ENCODE measurements around the gene KIRREL3. TPM values are rescaled to one million over a fixed set of nuclear protein-coding genes. Genes with fewer than 3 reads are reported as not detected.

KIRREL3 gene
- total and polyA plus RNA-seq, 2 of the 4 experiments (the other 2 are of a cell fraction): 10.9 to 15.9 TPM

DNA sequence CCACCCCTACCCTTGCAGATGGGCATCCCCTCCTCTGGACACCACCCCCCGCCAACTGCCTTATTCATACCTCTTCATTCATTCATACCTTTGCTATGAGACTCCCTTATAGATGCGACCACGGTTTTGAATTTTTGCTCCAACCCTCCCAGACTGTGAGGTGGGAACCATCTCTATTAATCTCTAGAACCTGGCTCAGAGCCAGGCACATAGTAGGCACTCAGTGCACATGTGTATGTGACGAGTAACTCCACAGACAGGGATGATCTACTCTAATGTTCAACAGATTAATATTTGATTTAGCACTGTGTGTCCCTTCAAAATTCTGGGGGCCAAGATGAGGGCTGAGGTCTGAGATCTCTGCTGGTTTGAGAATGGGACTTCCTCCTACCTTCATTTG lies 424.7 kb downstream of the KIRREL3 start:
- Histone ChIP-seq H4K91ac (ENCODE audit: insufficient read depth, low read depth, low read length) (no peak overlapping the region), H3K18ac (ENCODE audit: low read depth, low read length) (no peak overlapping the region), H3K14ac (replicated peaks; ENCODE audit: low read depth, low read length) (no peak overlapping the region), H2AK5ac (ENCODE audit: low read depth, low read length) (no peak overlapping the region), H3K23ac (ENCODE audit: low read depth, low read length) (no peak overlapping the region), H3K9me3 (ENCODE audit: control insufficient read depth, insufficient read depth, low read length) (no peaks in the 10 kb centered on the region), H3K56ac (ENCODE audit: extremely low read depth, insufficient read depth, low read length) (no peak overlapping the region), H2BK5ac (ENCODE audit: low read depth, low read length, poor library complexity, severe bottlenecking) (no peak overlapping the region), H3K9me1 (ENCODE audit: insufficient read depth, low read length) (no peaks in the 10 kb centered on the region; the same call in 1 of the 2 replicates), H2AK9ac (replicated peaks; ENCODE audit: low read depth, low read length, poor library complexity) (no peak overlapping the region), H2BK120ac (ENCODE audit: low read depth, low read length) (no peak overlapping the region), H3K4me3 (ENCODE audit: insufficient read depth, low read depth, low read length) (no peak overlapping the region), H3K36me3 (ENCODE audit: control insufficient read depth, insufficient read depth, low read length) (no peaks in the 10 kb centered on the region), H2BK15ac (ENCODE audit: low read depth, low read length) (no peak overlapping the region), H4K20me1 (ENCODE audit: insufficient read depth, low read length) (no peaks in the 10 kb centered on the region; the same call in 1 of the 2 replicates), H3K9ac (ENCODE audit: low read depth, low read length) (no peak overlapping the region), H3K4me1 (ENCODE audit: control insufficient read depth, insufficient read depth, low read length) (no peaks in the 10 kb centered on the region), H2BK20ac (ENCODE audit: low read depth, low read length) (no peak overlapping the region), H3K4me2 (ENCODE audit: low read depth, low read length) (no peak overlapping the region), H3K4ac (ENCODE audit: low read depth, low read length) (no peak overlapping the region), H4K8ac (ENCODE audit: low read depth in 2 of 2, low read length in 2 of 2) (no peak overlapping the region), H3K27me3 (ENCODE audit: control insufficient read depth, insufficient read depth, low read length) (no peaks in the 10 kb centered on the region; the same call in 1 of the 2 replicates), H2AFZ (replicated peaks; ENCODE audit: low read length, poor library complexity) (no peak overlapping the region), H3K27ac (ENCODE audit: insufficient read depth, low read length) (no peak overlapping the region), H3K79me1 (ENCODE audit: low read depth in 1 of 2, low read length in 2 of 2) (no peaks in the 10 kb centered on the region), H4K5ac (ENCODE audit: low read depth, low read length) (no peak overlapping the region)
- ATAC-seq (ENCODE audit: low read depth) (no peak), DNase-seq (no peak)
- TF ChIP-seq MXI1 (IDR thresholded peaks at IDR 0.05; ENCODE audit: borderline replicate concordance, low read depth, low read length) (no peak), POLR2A (IDR thresholded peaks at IDR 0.05; ENCODE audit: low read depth, low read length) (no peak), RAD21 (IDR thresholded peaks at IDR 0.05; ENCODE audit: low read length) (no peak), BHLHE40 (IDR thresholded peaks at IDR 0.05; ENCODE audit: low read depth, low read length) (no peak), MAFK (IDR thresholded peaks at IDR 0.05; ENCODE audit: low read depth, low read length) (no peak), MAZ (IDR thresholded peaks at IDR 0.05; ENCODE audit: borderline replicate concordance, low read depth, low read length) (no peak), CHD1 (IDR thresholded peaks at IDR 0.05; ENCODE audit: low read depth, low read length) (no peak), RCOR1 (IDR thresholded peaks at IDR 0.05; ENCODE audit: insufficient replicate concordance, low read length) (no peak), RFX5 (IDR thresholded peaks at IDR 0.05; ENCODE audit: low read depth, low read length) (no peak), NFE2L2 (IDR thresholded peaks at IDR 0.05; ENCODE audit: low read depth, low read length) (no peak), SMC3 (IDR thresholded peaks at IDR 0.05; ENCODE audit: low read depth, low read length) (no peak)
- TF ChIP-seq, protein P1, sequence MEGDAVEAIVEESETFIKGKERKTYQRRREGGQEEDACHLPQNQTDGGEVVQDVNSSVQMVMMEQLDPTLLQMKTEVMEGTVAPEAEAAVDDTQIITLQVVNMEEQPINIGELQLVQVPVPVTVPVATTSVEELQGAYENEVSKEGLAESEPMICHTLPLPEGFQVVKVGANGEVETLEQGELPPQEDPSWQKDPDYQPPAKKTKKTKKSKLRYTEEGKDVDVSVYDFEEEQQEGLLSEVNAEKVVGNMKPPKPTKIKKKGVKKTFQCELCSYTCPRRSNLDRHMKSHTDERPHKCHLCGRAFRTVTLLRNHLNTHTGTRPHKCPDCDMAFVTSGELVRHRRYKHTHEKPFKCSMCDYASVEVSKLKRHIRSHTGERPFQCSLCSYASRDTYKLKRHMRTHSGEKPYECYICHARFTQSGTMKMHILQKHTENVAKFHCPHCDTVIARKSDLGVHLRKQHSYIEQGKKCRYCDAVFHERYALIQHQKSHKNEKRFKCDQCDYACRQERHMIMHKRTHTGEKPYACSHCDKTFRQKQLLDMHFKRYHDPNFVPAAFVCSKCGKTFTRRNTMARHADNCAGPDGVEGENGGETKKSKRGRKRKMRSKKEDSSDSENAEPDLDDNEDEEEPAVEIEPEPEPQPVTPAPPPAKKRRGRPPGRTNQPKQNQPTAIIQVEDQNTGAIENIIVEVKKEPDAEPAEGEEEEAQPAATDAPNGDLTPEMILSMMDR (conservative IDR thresholded peaks at IDR 0.05; ENCODE audit: low read depth, low read length): no peak
- TF ChIP-seq, protein P2, sequence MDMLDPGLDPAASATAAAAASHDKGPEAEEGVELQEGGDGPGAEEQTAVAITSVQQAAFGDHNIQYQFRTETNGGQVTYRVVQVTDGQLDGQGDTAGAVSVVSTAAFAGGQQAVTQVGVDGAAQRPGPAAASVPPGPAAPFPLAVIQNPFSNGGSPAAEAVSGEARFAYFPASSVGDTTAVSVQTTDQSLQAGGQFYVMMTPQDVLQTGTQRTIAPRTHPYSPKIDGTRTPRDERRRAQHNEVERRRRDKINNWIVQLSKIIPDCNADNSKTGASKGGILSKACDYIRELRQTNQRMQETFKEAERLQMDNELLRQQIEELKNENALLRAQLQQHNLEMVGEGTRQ (IDR thresholded peaks at IDR 0.05; ENCODE audit: low read depth, low read length): no peak
- TF ChIP-seq, protein P3, sequence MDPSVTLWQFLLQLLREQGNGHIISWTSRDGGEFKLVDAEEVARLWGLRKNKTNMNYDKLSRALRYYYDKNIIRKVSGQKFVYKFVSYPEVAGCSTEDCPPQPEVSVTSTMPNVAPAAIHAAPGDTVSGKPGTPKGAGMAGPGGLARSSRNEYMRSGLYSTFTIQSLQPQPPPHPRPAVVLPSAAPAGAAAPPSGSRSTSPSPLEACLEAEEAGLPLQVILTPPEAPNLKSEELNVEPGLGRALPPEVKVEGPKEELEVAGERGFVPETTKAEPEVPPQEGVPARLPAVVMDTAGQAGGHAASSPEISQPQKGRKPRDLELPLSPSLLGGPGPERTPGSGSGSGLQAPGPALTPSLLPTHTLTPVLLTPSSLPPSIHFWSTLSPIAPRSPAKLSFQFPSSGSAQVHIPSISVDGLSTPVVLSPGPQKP (IDR thresholded peaks at IDR 0.05; ENCODE audit: borderline replicate concordance, low read depth, low read length): no peak
- in situ Hi-C loops (cut with MboI; ENCODE audit: low sequenced_read_pairs) (no loop called here), dilution Hi-C loops (cut with HindIII; ENCODE audit: low sequenced_read_pairs, unreplicated experiment) (no loop called here), intact Hi-C loops (cut with micrococcal nuclease) (no loop called here)
- WGBS, 2 experiments (ENCODE audit: extremely low coverage in 2 of 2, insufficient read length in 1 of 2): 100% methylated on average over 1 of the region's 4 CpGs; no CpG with 5 or more reads in 1 of the 2 experiments
- ChIA-PET POLR2A (ENCODE audit: unreplicated experiment) (no interaction called here), CTCF (no interaction called here)
- BruUV-seq (replicated peaks): no TSS peak

Data from IMR-90 (cell line).